ENCODE measurements around the gene SYCP2.

The SYCP2 gene

DNA sequence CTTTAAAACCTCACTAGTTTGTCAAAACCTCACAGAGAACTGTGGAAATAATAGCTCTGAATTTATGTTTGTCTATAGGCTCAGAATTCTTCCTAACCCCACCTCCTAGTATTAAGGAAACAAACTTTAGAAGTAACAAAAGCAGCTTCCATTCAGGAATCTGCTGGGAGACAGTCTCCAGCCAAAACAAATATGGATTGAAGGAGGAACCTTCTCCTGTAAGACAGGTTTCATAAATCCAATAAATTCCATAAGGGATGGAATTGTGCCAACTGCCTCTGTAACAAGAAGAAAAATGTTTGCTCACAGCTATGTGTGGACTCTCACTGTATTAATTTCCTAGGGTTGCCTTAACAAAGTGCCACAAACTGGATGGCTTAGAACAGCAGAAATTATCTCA, 7.5 kb downstream of the SYCP2 start:
- TF ChIP-seq CTCF (IDR thresholded peaks at IDR 0.05; ENCODE audit: insufficient read depth, missing control alignments), result no peak
- DNase-seq (ENCODE audit: insufficient read length, low spot score) (no peak), FAIRE-seq (no peak)

- DNase-seq (ENCODE audit: insufficient read length, low spot score) (no peak), FAIRE-seq (no peak)
- TF ChIP-seq CTCF (IDR thresholded peaks at IDR 0.05; ENCODE audit: insufficient read depth, missing control alignments), result no peak
Measured at GRCh38 chr20:59925359-59925758, 8.1 kb downstream of the SYCP2 start.

GRCh38 chr20:59923514-59923913, 9.9 kb downstream of the SYCP2 start:
- FAIRE-seq (no peak), DNase-seq (ENCODE audit: insufficient read length, low spot score) (no peak)
- TF ChIP-seq CTCF (IDR thresholded peaks at IDR 0.05; ENCODE audit: insufficient read depth, missing control alignments), result no peak

- DNase-seq (ENCODE audit: insufficient read length, low spot score), result no peak
- FAIRE-seq, result no peak
- TF ChIP-seq CTCF (IDR thresholded peaks at IDR 0.05; ENCODE audit: insufficient read depth, missing control alignments), result no peak
Measured at GRCh38 chr20:59920944-59921343, 12.5 kb downstream of the SYCP2 start.

DNA sequence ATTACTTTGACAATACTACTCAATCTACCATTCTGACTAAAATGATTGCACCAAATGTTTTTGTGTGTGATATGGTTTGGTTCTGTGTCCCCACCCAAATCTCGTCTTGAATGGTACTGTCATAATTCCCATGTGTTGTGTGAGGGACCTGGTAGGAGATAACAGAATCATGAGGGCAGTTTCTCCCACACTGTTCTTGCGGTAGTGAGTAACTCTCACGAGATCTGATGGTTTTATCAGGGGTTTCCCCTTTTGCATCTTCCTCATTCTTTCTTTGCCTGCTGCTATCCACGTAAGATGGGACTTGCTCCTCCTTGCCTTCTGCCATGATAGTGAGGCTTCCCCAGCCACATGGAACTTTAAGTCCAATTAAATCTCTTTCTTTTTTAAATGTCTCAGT, 20.8 kb downstream of the SYCP2 start:
- no peak for FAIRE-seq
- TF ChIP-seq CTCF (IDR thresholded peaks at IDR 0.05; ENCODE audit: insufficient read depth, missing control alignments), result no peak

GRCh38 chr20:59911041-59911440, 22.4 kb downstream of the SYCP2 start:
- FAIRE-seq (no peak), DNase-seq (ENCODE audit: insufficient read length, low spot score) (no peak)
- no peak for TF ChIP-seq CTCF (IDR thresholded peaks at IDR 0.05; ENCODE audit: insufficient read depth, missing control alignments)

More for the DNA sequence above, 20.8 kb downstream of the SYCP2 start:
- no peak for DNase-seq (ENCODE audit: insufficient read length, low spot score)

- FAIRE-seq (no peak), DNase-seq (ENCODE audit: insufficient read length, low spot score) (no peak)
- no peak for TF ChIP-seq CTCF (IDR thresholded peaks at IDR 0.05; ENCODE audit: insufficient read depth, missing control alignments)
Measured at GRCh38 chr20:59908855-59909254, 24.6 kb downstream of the SYCP2 start.

Measured in D721Med (cell line).